A549 (cell line): ENCODE results near the gene CHP2.

Source experiments
- BHLHE40 ChIP-seq: IDR thresholded peaks from 2 replicates; pipeline ENCODE4 v1.6.1; 2012; ENCODE audit warnings: low read depth, low read length, inconsistent platforms
- CTCF ChIP-seq: fragments of >200 bp; sonication (Bioruptor Twin); formaldehyde crosslinking; IDR thresholded peaks from 3 replicates; pipeline ENCODE4 v1.5.1; 2016
- EP300 ChIP-seq, 2 experiments: fragments of >200 bp; sonication (Bioruptor Twin); formaldehyde crosslinking; IDR thresholded peaks; 2 replicates in 1 of 2; 3 replicates in 1 of 2; pipeline ENCODE4 v1.6.1; 2016 to 2017
- HDAC2 ChIP-seq: fragments of 200-600 bp; sonication (generic); IDR thresholded peaks from 2 replicates; pipeline ENCODE4 v1.6.1; 2016
- POLR2A ChIP-seq: IDR thresholded peaks from 2 replicates; pipeline ENCODE4 v1.6.1; 2012; ENCODE audit warnings: mild to moderate bottlenecking, low read length
- RFX5 ChIP-seq: fragments of 450-650 bp; IDR thresholded peaks from 2 replicates; pipeline ENCODE4 v1.7.1; 2014; ENCODE audit warnings: antibody characterized with exemption, mild to moderate bottlenecking, moderate library complexity

- TF ChIP-seq EP300 (IDR thresholded peaks at IDR 0.05): no peak
- no peak for TF ChIP-seq RFX5
- no peak for TF ChIP-seq CTCF
- no peak for TF ChIP-seq POLR2A
- no peak for TF ChIP-seq HDAC2
- no peak for TF ChIP-seq BHLHE40
These were observed 44.8 kb upstream of the CHP2 start for GRCh38 chr16:23710008-23710407.
